Heart left ventricle (tissue), 16 donors: ENCODE data around the gene GNAS. TPM values are rescaled to one million over a fixed set of nuclear protein-coding genes. Genes with fewer than 3 reads are reported as not detected.

Experiments used
- ATAC-seq, 4 donors: fragments of 200-7000 bp; cut with Tn5 transposase; one replicate each; pipeline ENCODE4 v1.9.1; 2020 to 2022; ENCODE audit warnings: moderate library complexity in 4 of 4, mild to moderate bottlenecking in 3 of 4, moderate number of reproducible peaks in 1 of 4
- DNase-seq, 5 donors: peaks; one replicate each; pipeline ENCODE4 v3.0.0-alpha.2; 2020
- H3K27ac ChIP-seq, 12 donors: fragments of 200-600 bp; sonication (generic) in 4 of 12; one replicate each; pipeline versions ENCODE4 v1.5.0 to v1.8.0; 2016 to 2022; ENCODE audit warnings: mild to moderate bottlenecking in 2 of 12
- H3K27me3 ChIP-seq, 9 donors: fragments of 200-600 bp; sonication (generic) in 2 of 9; one replicate each; pipeline versions ENCODE4 v1.5.1 to v1.8.0; 2016 to 2022; ENCODE audit warnings: mild to moderate bottlenecking in 3 of 9
- H3K36me3 ChIP-seq, 9 donors: fragments of 200-600 bp; sonication (generic) in 2 of 9; one replicate each; pipeline versions ENCODE4 v1.5.0 to v1.8.0; 2018 to 2022; ENCODE audit warnings: mild to moderate bottlenecking in 2 of 9
- H3K4me1 ChIP-seq, 12 donors: fragments of 200-600 bp; sonication (generic) in 4 of 12; one replicate each; pipeline versions ENCODE4 v1.5.0 to v1.8.0; 2016 to 2022; ENCODE audit warnings: mild to moderate bottlenecking in 3 of 12
- H3K4me3 ChIP-seq, 12 donors: fragments of 200-600 bp; sonication (generic) in 4 of 12; one replicate each; pipeline versions ENCODE4 v1.5.0 to v1.8.0; 2017 to 2022; ENCODE audit warnings: mild to moderate bottlenecking in 9 of 12, moderate library complexity in 4 of 12
- H3K9me3 ChIP-seq, 12 donors: fragments of 200-600 bp; sonication (generic) in 4 of 12; one replicate each; pipeline versions ENCODE4 v1.5.0 to v1.8.0; 2016 to 2022; ENCODE audit warnings: mild to moderate bottlenecking in 1 of 12
- CTCF ChIP-seq, 12 donors: fragments of 200-600 bp; sonication (generic) in 4 of 12; IDR thresholded peaks; one replicate each; pipeline versions ENCODE4 v1.5.0 to v1.8.0; 2018 to 2022; ENCODE audit warnings: antibody characterized with exemption in 12 of 12, mild to moderate bottlenecking in 5 of 12
- POLR2A ChIP-seq, 2 donors: fragments of 450-650 bp; IDR thresholded peaks; one replicate each; pipeline ENCODE4 v1.6.1; 2017; ENCODE audit warnings: antibody characterized with exemption in 2 of 2, mild to moderate bottlenecking in 2 of 2, moderate library complexity in 2 of 2
- WGBS, 4 donors: extraction: QIAGEN DNeasy Blood & Tissue Kit in 2 of 4; methylation state at CpG; one replicate each; pipeline versions ENCODE4 v1.1.5 to v1.1.7; 2013 to 2018; 5-methylcytosine and 5-hydroxymethylcytosine counted together
- intact Hi-C, 10 donors: fragments of 100-400 bp; cut with DNase I; formaldehyde crosslinking; loops; one replicate each; pipeline versions ENCODE4 v1.11.1 to v1.14.2; 2022
- polyA plus RNA-seq, 2 donors: library from polyadenylated mRNA; stranded (reverse); fragments of 200-250 nt; gene quantifications; one replicate each; pipeline ENCODE4 v1.2.3, GENCODE V29; 2013
- total RNA-seq, 9 donors: library from RNA; depleted of rRNA in 2 of 9; stranded (reverse); fragments of >200 nt in 2 of 9; fragmentation: NEBNext Ultra II Directional in 3 of 9; extraction: Animal tissue kit (Norgen Biotek cat#: 25700) in 3 of 9; gene quantifications; one replicate each; pipeline versions ENCODE4 v1.1.0 to v1.2.4, GENCODE V29; 2016 to 2023
- donor health status: ischemic (EF 13 %, LVEDD 7.1; RV severe dilation, severe dysfunction).
- donor health status: healthy with polysubstance abuse.
- donor health status: DM: no; HTN: yes; CAD: no.
- donor health status: DM: no; HTN: no; CAD: no.
- donor health status: ischemic (EF 25% LVEDD 6.9; RV normal size, moderate dysfunction).
- donor health status: ischemic (EF 25% LVEDD 5.7; RV mildly dilated, moderate dysfunction).
- donor health status: healthy.
- donor health status: DM: yes; HTN: yes; CAD: no.
- donor health status: ischemic (EF 35%, LVEDD 5.7; RV mildly dilated, moderate dysfunction).
- donor health status: nonischemic (EF 11% LVEDD 7.7; RV severe dilation, severe dysfunction).
- donor health status: DM: yes; HTN: yes; CAD: no.
- donor health status: PGD.
- donor health status: ischemic (EF 29% LVEDD 5.4; RV normal size, mild dysfunction).
- donor health status: nonischemic (EF 23%, LVEDD 6.1; RV moderate dilation, normal function).

The GNAS gene
- total and polyA plus RNA-seq, 11 donors: 1,246 to 2,999 (median 1,604) TPM

- WGBS, 4 donors: 0 to 1% (median 1%) methylated on average over 20 to 62 of the region's 64 CpGs
- Histone ChIP-seq H3K4me1 (peaks cover 8 to 38% (median 27%) of the 10 kb centered on the region in 12 donors), H3K27ac (peak overlapping the region; percentile 67 to 100 (median 98)), H3K4me3 (peak overlapping the region; percentile 39 to 97 (median 86)), H3K36me3 (no peaks in the 10 kb centered on the region), H3K27me3 (no peaks in the 10 kb centered on the region), H3K9me3 (peaks cover 0 to 1% (median 0%) of the 10 kb centered on the region in 12 donors)
- TF ChIP-seq POLR2A (IDR thresholded peaks at IDR 0.05): peak in 1 of 2 donors; percentile 54
- TF ChIP-seq CTCF (IDR thresholded peaks at IDR 0.05): no peak
- DNase-seq (peak; percentile 82 to 90 (median 86)), ATAC-seq (peak; percentile 30 to 75 (median 68))
- intact Hi-C loops: loop anchor here (1.0 to 5.0 kb wide), 9 partner anchors 18 to 503 kb away; partner anchors contain the start of genes ATP5F1E (in 4 of the 10), NELFCD (in 4 of the 10), PRELID3B (in 3 of the 10) and VAPB (in 1 of the 10)
Measured at GRCh38 chr20:58890518-58891085, 38.1 kb downstream of the GNAS start.

GRCh38 chr20:58891086-58891717 is 38.7 kb downstream of the GNAS start:
- no peaks in the 10 kb centered on the region for H3K9me3 ChIP-seq
- ATAC-seq: peak in 3 of 4 donors; percentile 31 to 67 (median 65)
- intact Hi-C loops: loop anchor here (2.0 to 5.0 kb wide), 8 partner anchors 18 to 504 kb away; partner anchors contain the start of genes ATP5F1E (in 4 of the 10), NELFCD (in 3 of the 10), PRELID3B (in 3 of the 10) and VAPB (in 1 of the 10)

GRCh38 chr20:58891718-58892140 is 39.2 kb downstream of the GNAS start:
- intact Hi-C loops: loop anchor here (1.0 to 5.0 kb wide), 10 partner anchors 15 to 504 kb away; partner anchors contain the start of genes ATP5F1E (in 5 of the 10), NELFCD (in 4 of the 10), PRELID3B (in 3 of the 10) and VAPB (in 1 of the 10)
- DNase-seq (peak in 3 of 5 donors; percentile 38 to 70 (median 61)), ATAC-seq (peak in 2 of 4 donors; percentile 1)
- Histone ChIP-seq H3K36me3 (peaks cover 0 to 8% (median 0%) of the 10 kb centered on the region in 9 donors), H3K4me1 (peaks cover 12 to 49% (median 39%) of the 10 kb centered on the region in 12 donors), H3K9me3 (no peaks in the 10 kb centered on the region), H3K4me3 (peak overlapping the region; percentile 67 to 97 (median 86)), H3K27ac (peak overlapping the region; percentile 92 to 100 (median 99)), H3K27me3 (no peaks in the 10 kb centered on the region)
- WGBS, 4 donors: 0 to 3% (median 1%) methylated on average over 14 to 55 of the region's 55 CpGs; no CpG with 5 or more reads in 1 of the 4 donors
- TF ChIP-seq CTCF (IDR thresholded peaks at IDR 0.05): no peak
- TF ChIP-seq POLR2A (IDR thresholded peaks at IDR 0.05): no peak

More at GRCh38 chr20:58891086-58891717, 38.7 kb downstream of the GNAS start:
- no peak for TF ChIP-seq CTCF (IDR thresholded peaks at IDR 0.05)
- TF ChIP-seq POLR2A (IDR thresholded peaks at IDR 0.05): peak in 1 of 2 donors; percentile 63
- 0 to 1% (median 0%) methylated on average over 1 to 98 of the region's 105 CpGs; no CpG with 5 or more reads in 1 of the 4 donors for WGBS, 4 donors
- no peaks in the 10 kb centered on the region for H3K27me3 ChIP-seq
- peak overlapping the region; percentile 39 to 97 (median 86) for H3K4me3 ChIP-seq
- H3K4me1 ChIP-seq: peaks cover 12 to 44% (median 33%) of the 10 kb centered on the region in 12 donors
- H3K27ac ChIP-seq: peak overlapping the region; percentile 92 to 100 (median 99)
- H3K36me3 ChIP-seq: peaks cover 0 to 3% (median 0%) of the 10 kb centered on the region in 9 donors
- DNase-seq: peak; percentile 82 to 90 (median 88)
